ENCODE results near the gene CCDC12.

- TF ChIP-seq CTCF (IDR thresholded peaks at IDR 0.05; ENCODE audit: insufficient read depth, low read length) = no peak
- TF ChIP-seq GABPA (IDR thresholded peaks at IDR 0.05; ENCODE audit: low read depth) = no peak
Measured at GRCh38 chr3:47006145-47006651, 29.7 kb upstream of the CCDC12 start.

Measured in HL-60 (cell line).